ENCODE data around the gene NF1.
"Not testable (repeated sequence)": the region's sequence is repeated elsewhere in the genome, so short reads cannot be mapped to it uniquely, and the experiment has no call there.

NF1 gene

GRCh38 chr17:31198666-31199065 is 103.9 kb downstream of the NF1 start:
- not testable (repeated sequence) for DNase-seq (ENCODE audit: low spot score)

GRCh38 chr17:31200287-31200686 is 105.5 kb downstream of the NF1 start:
- DNase-seq (ENCODE audit: low spot score): no peak

- DNase-seq (ENCODE audit: low spot score): peak; percentile 44
Observed at GRCh38 chr17:31202968-31203367, 108.2 kb downstream of the NF1 start.

GRCh38 chr17:31211352-31212012 is 116.7 kb downstream of the NF1 start:
- DNase-seq (ENCODE audit: low spot score): no peak

GRCh38 chr17:31216031-31216751 is 121.4 kb downstream of the NF1 start:
- peak; percentile 57 for DNase-seq (ENCODE audit: low spot score)

GRCh38 chr17:31224366-31224765 is 129.6 kb downstream of the NF1 start:
- DNase-seq (ENCODE audit: low spot score): no peak

- no peak for DNase-seq (ENCODE audit: low spot score)
Observed at GRCh38 chr17:31225831-31226230, 131.1 kb downstream of the NF1 start.

GRCh38 chr17:31226373-31226772 is 131.6 kb downstream of the NF1 start:
- DNase-seq (ENCODE audit: low spot score): no peak

GRCh38 chr17:31226950-31227349 is 132.2 kb downstream of the NF1 start:
- no peak for DNase-seq (ENCODE audit: low spot score)

- DNase-seq (ENCODE audit: low spot score): no peak
Observed at GRCh38 chr17:31231852-31232251, 137.1 kb downstream of the NF1 start.

- no peak for DNase-seq (ENCODE audit: low spot score)
Observed at GRCh38 chr17:31235110-31235509, 140.3 kb downstream of the NF1 start.

GRCh38 chr17:31236137-31236536 is 141.4 kb downstream of the NF1 start:
- no peak for DNase-seq (ENCODE audit: low spot score)

- DNase-seq (ENCODE audit: low spot score): no peak
Observed at GRCh38 chr17:31236712-31237111, 141.9 kb downstream of the NF1 start.

- DNase-seq (ENCODE audit: low spot score): no peak
Observed at GRCh38 chr17:31241116-31241515, 146.3 kb downstream of the NF1 start.

GRCh38 chr17:31248986-31249834 is 154.4 kb downstream of the NF1 start:
- peak; percentile 51 for DNase-seq (ENCODE audit: low spot score)

GRCh38 chr17:31249835-31250141 is 155.0 kb downstream of the NF1 start:
- DNase-seq (ENCODE audit: low spot score): no peak

- no peak for DNase-seq (ENCODE audit: low spot score)
Observed at GRCh38 chr17:31250229-31250628, 155.5 kb downstream of the NF1 start.

- no peak for DNase-seq (ENCODE audit: low spot score)
Observed at GRCh38 chr17:31251105-31251969, 156.6 kb downstream of the NF1 start.

- DNase-seq (ENCODE audit: low spot score): no peak
Observed at GRCh38 chr17:31251970-31252328, 157.2 kb downstream of the NF1 start.

GRCh38 chr17:31252741-31253140 is 158.0 kb downstream of the NF1 start:
- no peak for DNase-seq (ENCODE audit: low spot score)

GRCh38 chr17:31254654-31255053 is 159.9 kb downstream of the NF1 start:
- no peak for DNase-seq (ENCODE audit: low spot score)

GRCh38 chr17:31256936-31257335 is 162.2 kb downstream of the NF1 start:
- DNase-seq (ENCODE audit: low spot score): no peak

Data from AG20443 (cell line).